ENCODE results near the gene MPZL2. TPM values are rescaled to one million over a fixed set of nuclear protein-coding genes. Genes with fewer than 3 reads are reported as not detected.

The MPZL2 gene
- total RNA-seq, 4 donors from 2014 or later: 14.3 to 28.0 (median 17.7) TPM

- TF ChIP-seq, protein P1, sequence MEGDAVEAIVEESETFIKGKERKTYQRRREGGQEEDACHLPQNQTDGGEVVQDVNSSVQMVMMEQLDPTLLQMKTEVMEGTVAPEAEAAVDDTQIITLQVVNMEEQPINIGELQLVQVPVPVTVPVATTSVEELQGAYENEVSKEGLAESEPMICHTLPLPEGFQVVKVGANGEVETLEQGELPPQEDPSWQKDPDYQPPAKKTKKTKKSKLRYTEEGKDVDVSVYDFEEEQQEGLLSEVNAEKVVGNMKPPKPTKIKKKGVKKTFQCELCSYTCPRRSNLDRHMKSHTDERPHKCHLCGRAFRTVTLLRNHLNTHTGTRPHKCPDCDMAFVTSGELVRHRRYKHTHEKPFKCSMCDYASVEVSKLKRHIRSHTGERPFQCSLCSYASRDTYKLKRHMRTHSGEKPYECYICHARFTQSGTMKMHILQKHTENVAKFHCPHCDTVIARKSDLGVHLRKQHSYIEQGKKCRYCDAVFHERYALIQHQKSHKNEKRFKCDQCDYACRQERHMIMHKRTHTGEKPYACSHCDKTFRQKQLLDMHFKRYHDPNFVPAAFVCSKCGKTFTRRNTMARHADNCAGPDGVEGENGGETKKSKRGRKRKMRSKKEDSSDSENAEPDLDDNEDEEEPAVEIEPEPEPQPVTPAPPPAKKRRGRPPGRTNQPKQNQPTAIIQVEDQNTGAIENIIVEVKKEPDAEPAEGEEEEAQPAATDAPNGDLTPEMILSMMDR (IDR thresholded peaks at IDR 0.05; ENCODE audit: low read depth): no peak
Measured at GRCh38 chr11:118282606-118283005, 18.5 kb upstream of the MPZL2 start.

DNA sequence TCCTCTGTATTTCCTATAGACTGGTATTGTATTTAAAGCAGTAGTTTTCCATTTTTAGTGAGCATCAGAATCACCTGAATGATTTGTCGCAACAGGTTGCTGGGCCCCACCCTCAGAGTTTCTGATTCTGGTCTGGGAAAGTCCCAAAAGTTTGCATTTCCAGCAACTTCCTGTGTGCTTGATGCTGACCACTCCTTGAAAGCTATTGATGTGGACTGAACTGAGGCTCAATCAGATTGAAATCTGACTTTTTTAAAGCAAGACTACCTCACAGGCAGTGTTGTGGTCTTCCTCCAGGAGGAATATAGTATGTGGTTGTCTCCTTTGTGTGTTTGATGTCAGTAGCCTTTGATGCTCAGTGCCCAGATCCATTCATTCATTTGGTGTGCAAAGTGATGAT lies 17.2 kb upstream of the MPZL2 start:
- TF ChIP-seq, protein P1 (IDR thresholded peaks at IDR 0.05; ENCODE audit: low read depth): no peak

- TF ChIP-seq, protein P1 (IDR thresholded peaks at IDR 0.05; ENCODE audit: low read depth): no peak
Measured at GRCh38 chr11:118277312-118277711, 13.2 kb upstream of the MPZL2 start.

DNA sequence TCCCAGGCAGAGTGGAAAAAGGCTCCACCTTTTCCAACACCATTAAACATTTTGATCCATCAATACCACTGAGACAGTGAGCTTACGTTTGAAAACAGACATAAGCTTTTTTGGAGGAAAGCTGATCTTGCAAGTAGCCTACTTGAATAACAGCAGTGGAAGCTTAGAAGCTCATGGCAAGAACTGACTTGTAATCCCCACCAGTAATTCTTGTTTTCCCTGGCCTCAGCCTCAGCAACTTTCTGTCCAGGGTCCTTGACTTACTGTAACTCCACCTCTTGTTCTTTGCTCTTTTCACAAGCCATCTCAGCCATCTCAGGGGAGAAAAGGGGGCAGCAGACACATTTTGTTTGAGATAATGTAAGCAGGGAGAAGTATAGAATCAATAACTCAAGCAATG lies 12.3 kb upstream of the MPZL2 start:
- TF ChIP-seq, protein P1 (IDR thresholded peaks at IDR 0.05; ENCODE audit: low read depth): no peak

- TF ChIP-seq, protein P1 (IDR thresholded peaks at IDR 0.05; ENCODE audit: low read depth): no peak
Measured at GRCh38 chr11:118275176-118275575, 11.1 kb upstream of the MPZL2 start.

GRCh38 chr11:118274186-118274585 lies 10.1 kb upstream of the MPZL2 start:
- TF ChIP-seq, protein P1 (IDR thresholded peaks at IDR 0.05; ENCODE audit: low read depth): no peak

DNA sequence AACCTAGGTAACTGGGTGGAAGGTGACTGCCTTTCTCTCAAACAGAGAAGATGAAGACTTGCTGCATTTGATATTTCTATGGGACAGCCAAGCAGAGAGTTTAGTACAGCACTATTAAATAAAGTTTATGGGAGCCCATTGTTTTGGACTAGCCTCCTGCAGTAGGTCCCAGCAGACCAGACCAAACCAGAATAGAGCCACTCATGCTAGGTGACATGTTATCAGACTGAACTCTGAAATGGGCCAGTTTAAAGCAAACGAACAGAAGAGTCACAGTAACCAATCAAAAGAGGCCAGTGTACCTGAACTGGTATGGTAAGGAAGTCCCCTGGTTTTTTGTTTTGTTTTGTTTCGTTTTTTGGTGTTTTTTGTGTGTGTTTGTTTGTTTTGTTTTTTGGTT lies 7.9 kb upstream of the MPZL2 start:
- TF ChIP-seq, protein P1 (IDR thresholded peaks at IDR 0.05; ENCODE audit: low read depth): no peak
